ENCODE data around the gene GDA.
A peak's percentile ranks its signal among the peaks of the same experiment; 100 is the strongest.

GDA gene

GRCh38 chr9:72158680-72159079 lies 9.4 kb downstream of the GDA start:
- no peak for DNase-seq
- no peak for TF ChIP-seq GATA1 (IDR thresholded peaks at IDR 0.05; ENCODE audit: low read depth, low read length)
- no peak for TF ChIP-seq POLR2A (IDR thresholded peaks at IDR 0.05; ENCODE audit: low read length)

- no peak for DNase-seq
- TF ChIP-seq POLR2A (IDR thresholded peaks at IDR 0.05; ENCODE audit: low read length) (no peak), GATA1 (IDR thresholded peaks at IDR 0.05; ENCODE audit: low read depth, low read length) (no peak)
Observed at GRCh38 chr9:72160446-72161123, 11.3 kb downstream of the GDA start.

DNA sequence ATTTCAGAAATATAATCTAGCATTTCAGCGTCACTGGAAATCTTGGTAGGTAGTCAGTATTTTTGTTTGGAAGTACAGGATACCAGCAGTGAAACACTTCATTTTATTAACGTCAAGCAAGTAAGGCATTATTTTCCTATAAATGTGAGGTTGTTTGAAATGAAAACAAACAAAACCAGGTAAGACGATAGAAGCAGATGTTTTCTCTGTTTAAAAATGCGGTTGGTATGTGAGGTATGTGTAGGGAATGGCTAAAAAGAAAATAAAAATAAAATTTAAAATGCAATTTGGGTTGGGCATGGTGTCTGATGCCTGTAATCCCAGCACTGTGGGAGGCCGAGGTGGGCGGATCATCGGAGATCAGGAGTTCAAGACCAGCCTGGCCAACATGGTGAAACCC lies 16.1 kb downstream of the GDA start:
- DNase-seq: no peak
- TF ChIP-seq POLR2A (IDR thresholded peaks at IDR 0.05; ENCODE audit: low read length) (no peak), GATA1 (IDR thresholded peaks at IDR 0.05; ENCODE audit: low read depth, low read length) (no peak)

DNA sequence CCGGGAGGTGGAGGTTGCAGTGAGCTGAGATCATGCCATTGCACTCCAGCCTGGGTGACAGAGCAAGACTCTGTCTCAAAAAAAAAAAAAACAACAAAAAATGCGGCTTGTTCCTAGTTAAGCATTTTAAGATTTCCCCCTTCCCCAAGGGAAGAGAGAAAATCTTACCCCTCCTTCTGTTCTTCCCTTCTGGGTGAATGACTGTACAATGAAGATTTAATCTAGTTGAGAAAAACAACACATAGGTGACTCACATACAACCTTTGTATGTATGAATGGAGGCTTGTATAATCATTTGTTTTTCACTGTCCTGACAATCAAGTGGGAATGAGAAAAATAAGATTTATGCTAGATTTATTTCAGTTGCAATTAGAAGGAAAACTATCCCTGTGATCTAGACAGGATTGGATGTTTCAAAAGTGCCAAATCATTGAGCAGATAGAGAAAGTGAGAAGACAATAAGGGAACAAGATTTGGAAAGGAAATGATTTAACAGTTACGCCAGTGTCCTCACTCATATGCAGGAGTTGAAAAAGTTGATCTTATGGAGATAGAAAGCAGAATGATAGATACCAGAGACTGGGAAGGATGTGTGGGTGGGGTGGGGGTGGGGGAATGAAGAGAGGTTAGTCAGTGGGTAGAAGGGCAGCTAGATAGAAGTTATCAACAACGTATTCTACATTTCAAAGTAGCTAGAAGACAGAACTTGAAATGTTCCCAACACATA lies 16.7 kb downstream of the GDA start:
- no peak for DNase-seq
- no peak for TF ChIP-seq GATA1 (IDR thresholded peaks at IDR 0.05; ENCODE audit: low read depth, low read length)

DNA sequence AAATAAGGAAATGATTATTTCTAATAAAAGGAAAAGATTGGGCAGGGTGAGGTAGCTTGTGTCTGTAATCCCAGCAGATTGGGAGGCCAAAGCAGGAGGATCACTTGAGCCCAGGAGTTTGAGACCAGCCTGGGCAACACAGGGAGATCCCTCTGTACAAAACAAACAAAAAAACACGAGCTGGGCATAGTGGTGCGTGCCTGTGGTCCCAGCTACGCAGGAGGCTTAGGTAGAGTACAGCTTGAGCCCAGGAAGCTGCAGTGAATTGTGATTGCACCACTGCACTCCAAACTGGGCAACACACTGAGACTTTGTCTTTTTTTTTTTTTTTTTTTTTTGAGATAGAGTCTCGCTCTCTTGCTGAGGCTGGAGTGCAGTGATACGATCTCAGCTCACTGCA lies 18.8 kb downstream of the GDA start:
- no peak for TF ChIP-seq GATA1 (IDR thresholded peaks at IDR 0.05; ENCODE audit: low read depth, low read length)
- no peak for TF ChIP-seq POLR2A (IDR thresholded peaks at IDR 0.05; ENCODE audit: low read length)
- DNase-seq: no peak

DNA sequence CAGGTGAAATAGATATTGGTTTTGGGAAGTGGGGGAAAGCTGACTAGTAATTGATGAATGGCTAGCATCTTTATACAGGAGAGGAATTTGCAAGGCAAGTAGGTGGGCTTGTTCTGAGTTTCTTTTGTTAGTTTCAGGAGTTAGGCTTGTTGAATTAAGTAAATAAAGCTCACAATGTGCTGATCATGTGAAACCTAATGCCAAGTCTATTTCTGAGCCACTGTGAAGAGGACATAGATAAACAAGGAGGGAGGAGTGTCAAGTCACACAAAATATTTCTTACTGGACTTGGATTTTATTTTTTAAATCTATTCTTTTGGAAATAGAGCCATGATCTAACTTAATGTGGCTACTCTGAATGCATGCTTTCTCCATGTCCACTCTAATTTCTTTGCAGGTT lies 19.9 kb downstream of the GDA start:
- DNase-seq: no peak
- no peak for TF ChIP-seq POLR2A (IDR thresholded peaks at IDR 0.05; ENCODE audit: low read length)
- no peak for TF ChIP-seq GATA1 (IDR thresholded peaks at IDR 0.05; ENCODE audit: low read depth, low read length)

DNA sequence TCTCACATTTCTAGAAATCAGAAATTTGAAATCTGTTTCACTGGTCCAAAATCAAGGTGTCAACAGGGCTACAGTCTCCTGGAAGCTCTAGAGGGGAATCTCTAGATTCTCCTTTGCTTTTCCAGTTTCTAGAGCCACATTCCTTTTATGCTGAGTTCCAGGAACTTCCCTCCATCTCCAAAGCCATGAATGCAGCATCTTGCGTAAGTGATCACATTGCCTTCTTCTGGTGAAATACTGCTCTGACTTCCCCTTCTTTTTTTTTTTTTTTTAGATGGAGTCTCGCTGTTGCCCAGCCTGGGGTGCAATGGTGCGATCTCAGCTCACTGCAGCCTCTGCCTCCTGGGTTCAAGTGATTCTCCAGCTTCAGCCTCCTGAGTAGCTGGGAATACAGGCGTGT lies 23.8 kb downstream of the GDA start:
- DNase-seq: no peak
- TF ChIP-seq GATA1 (IDR thresholded peaks at IDR 0.05; ENCODE audit: low read depth, low read length): no peak
- no peak for TF ChIP-seq POLR2A (IDR thresholded peaks at IDR 0.05; ENCODE audit: low read length)

- DNase-seq: no peak
- TF ChIP-seq GATA1 (IDR thresholded peaks at IDR 0.05; ENCODE audit: low read depth, low read length) (no peak), POLR2A (IDR thresholded peaks at IDR 0.05; ENCODE audit: low read length) (no peak)
Observed at GRCh38 chr9:72185561-72185960, 36.3 kb downstream of the GDA start.

- TF ChIP-seq POLR2A (IDR thresholded peaks at IDR 0.05; ENCODE audit: low read length) (no peak), GATA1 (IDR thresholded peaks at IDR 0.05; ENCODE audit: low read depth, low read length) (no peak)
- DNase-seq: no peak
Observed at GRCh38 chr9:72187121-72187695, 38.0 kb downstream of the GDA start.

GRCh38 chr9:72188232-72188631 lies 39.0 kb downstream of the GDA start:
- no peak for DNase-seq
- no peak for TF ChIP-seq GATA1 (IDR thresholded peaks at IDR 0.05; ENCODE audit: low read depth, low read length)
- TF ChIP-seq POLR2A (IDR thresholded peaks at IDR 0.05; ENCODE audit: low read length): no peak

- TF ChIP-seq GATA1 (IDR thresholded peaks at IDR 0.05; ENCODE audit: low read depth, low read length): no peak
- TF ChIP-seq POLR2A (IDR thresholded peaks at IDR 0.05; ENCODE audit: low read length): no peak
- peak; percentile 5 to 16 for DNase-seq
Observed at GRCh38 chr9:72193478-72193881, 44.2 kb downstream of the GDA start.

- no peak for DNase-seq
- TF ChIP-seq POLR2A (IDR thresholded peaks at IDR 0.05; ENCODE audit: low read length): no peak
Observed at GRCh38 chr9:72199238-72199637, 50.0 kb downstream of the GDA start.

GRCh38 chr9:72200452-72200851 lies 51.2 kb downstream of the GDA start:
- TF ChIP-seq GATA1 (IDR thresholded peaks at IDR 0.05; ENCODE audit: low read depth, low read length): no peak
- TF ChIP-seq POLR2A (IDR thresholded peaks at IDR 0.05; ENCODE audit: low read length): no peak
- DNase-seq: no peak

GRCh38 chr9:72202009-72202408 lies 52.8 kb downstream of the GDA start:
- no peak for TF ChIP-seq POLR2A (IDR thresholded peaks at IDR 0.05; ENCODE audit: low read length)
- no peak for TF ChIP-seq GATA1 (IDR thresholded peaks at IDR 0.05; ENCODE audit: low read depth, low read length)
- no peak for DNase-seq

Data from erythroblast (primary cell).